NCI-H2171 (cell line): ENCODE data around the gene NOTCH2.
"Not testable (repeated sequence)": the region's sequence is repeated elsewhere in the genome, so short reads cannot be mapped to it uniquely, and the experiment has no call there.

ENCODE experiments used
- DNase-seq: peaks from one replicate; lab custom pipeline; 2025; lab: John Stamatoyannopoulos, UW

Gene NOTCH2

DNA sequence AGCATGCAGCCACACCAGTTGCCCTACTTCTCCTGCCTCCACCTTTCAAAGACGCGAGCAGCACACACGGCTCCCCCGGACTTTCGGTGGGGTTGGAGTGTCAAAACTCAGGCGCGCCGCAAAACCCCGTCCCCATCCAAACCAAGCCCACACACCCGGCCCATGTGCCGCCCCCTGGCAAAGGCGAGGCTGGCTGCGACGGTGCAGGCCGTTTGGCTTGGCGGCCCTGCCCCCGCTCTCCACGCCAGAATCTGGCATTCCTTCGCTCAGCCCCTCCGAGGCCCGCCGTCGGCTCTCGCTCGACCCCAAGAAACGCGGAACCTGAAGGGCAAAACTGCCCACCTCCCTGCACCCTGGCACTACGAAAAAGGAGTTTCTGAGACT is 787 bp downstream of the NOTCH2 start:
- DNase-seq, result not testable (repeated sequence)

DNA sequence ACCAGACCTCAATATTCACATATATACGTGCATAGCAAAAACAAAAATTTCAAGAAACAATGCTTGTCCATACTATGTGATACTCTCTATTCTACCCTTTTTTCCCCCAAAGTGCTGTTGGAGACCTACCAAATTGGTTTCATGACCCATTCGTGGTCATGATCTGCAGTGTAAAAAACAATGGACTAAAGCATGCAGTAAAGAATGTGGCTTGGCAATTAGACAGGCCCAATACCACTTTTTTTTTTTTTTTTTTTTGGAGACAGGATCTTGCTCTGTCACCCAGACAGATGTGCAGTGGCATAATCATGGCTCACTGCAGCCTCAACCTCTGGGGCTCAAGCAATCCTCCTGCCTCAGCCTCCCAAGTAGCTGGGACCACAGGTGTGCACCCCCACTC is 21.3 kb downstream of the NOTCH2 start:
- DNase-seq, result not testable (repeated sequence)

- DNase-seq, result not testable (repeated sequence)
Observed at GRCh38 chr1:120041771-120042170, 27.7 kb downstream of the NOTCH2 start.

DNA sequence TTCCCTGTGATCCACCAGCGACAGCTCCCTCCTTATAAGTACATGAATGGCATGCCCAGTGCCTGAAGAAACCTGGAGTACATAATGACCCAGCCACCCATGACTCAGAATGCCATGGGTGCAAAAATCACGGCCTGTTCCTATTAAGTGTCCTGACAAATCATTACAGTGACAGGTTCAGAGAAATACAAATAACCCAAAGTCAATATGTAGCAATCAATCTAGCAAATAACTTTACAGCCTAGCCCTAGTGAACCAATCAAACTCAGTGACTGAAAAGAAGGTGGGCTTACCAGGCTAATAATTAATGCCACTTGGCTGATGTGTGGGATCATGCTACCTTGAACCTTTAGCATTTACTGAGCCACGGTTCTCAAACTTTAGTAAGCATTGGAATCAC is 37.2 kb downstream of the NOTCH2 start:
- DNase-seq, result not testable (repeated sequence)

GRCh38 chr1:120023791-120024190 is 45.7 kb downstream of the NOTCH2 start:
- DNase-seq, result not testable (repeated sequence)

DNA sequence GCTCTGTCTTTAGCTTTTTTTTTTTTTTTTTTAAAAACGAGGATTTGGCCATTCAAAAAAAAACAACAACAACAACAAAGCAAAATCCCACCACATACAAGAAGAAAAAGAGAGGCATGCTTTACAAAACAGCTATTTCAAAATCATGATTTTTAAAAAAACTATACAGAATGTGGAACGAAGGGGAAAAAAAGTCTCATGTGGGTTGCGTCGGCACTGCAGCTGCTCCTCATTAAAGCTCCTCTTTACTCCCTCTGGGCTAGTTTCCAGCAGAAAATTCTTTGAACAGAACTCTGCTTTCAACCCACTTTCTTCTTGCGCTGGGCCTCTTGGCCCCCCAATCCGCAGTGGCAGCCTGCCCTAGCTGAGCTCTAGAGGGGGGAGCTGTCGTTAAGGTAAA is 54.5 kb downstream of the NOTCH2 start:
- not testable (repeated sequence) for DNase-seq

DNA sequence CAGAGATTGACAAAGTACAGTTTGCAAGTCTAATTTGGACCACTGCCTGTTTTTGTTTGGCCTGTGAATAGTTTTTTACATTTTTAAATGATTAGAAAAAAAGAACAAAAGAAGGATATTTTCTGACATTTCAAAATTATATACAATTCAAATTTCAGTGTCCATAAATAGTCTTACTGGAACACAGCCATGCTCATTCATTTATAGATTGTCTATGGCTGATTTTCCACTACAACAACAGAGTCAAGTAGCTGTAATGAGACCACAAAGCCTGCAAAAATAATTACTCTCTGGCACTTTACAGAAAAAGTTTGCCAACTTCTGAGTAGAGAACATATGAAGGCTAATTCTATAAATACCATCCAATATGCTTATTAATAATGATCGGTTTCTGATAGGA is 61.1 kb downstream of the NOTCH2 start:
- not testable (repeated sequence) for DNase-seq

DNA sequence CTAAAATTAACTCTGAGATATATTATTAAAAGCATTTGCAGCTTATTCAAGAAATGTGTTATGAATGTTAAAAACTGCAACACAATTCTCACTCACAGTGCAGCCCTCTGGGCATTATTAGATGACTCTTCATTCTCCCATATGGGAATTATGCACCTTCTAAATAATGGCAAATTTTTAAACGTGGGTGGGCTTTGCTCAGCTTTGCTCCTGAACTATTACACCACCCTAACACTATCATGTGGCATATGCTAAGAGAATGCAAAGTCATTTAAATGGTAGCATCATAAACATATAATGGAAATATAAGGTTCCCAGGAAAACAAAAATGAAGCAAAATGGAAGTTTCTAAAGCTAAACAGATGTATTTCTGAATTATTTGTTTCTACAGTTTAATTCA is 61.6 kb downstream of the NOTCH2 start:
- not testable (repeated sequence) for DNase-seq

- not testable (repeated sequence) for DNase-seq
Observed at GRCh38 chr1:120001035-120001434, 68.4 kb downstream of the NOTCH2 start.

DNA sequence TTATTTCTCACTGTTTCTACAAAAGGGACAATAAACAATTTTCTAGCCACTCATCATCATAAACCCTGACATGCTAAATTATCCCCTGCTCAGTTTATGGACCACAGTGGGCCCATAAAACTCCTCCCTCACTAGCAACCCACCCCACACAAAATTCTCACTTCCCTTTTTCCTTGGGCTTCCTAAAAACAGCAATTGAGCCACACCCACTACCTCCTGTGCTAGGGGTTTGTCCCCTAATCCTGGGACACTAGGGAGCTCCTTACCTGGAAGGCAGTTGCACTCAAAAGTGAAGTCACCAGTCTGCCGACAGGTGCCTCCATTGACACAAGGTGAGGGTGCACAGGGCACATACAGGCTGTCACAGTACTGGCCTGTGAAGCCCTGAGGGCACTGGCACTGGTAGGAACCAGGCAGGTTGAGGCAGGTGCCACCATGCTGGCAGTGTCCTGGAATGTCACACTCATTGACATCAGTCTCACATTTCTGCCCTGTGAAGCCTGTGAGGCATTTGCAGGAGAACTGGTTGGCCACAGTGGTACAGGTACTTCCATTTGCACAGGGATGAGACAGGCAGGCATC is 72.6 kb downstream of the NOTCH2 start:
- not testable (repeated sequence) for DNase-seq

- DNase-seq, result not testable (repeated sequence)
Observed at GRCh38 chr1:119995975-119996374, 73.5 kb downstream of the NOTCH2 start.

GRCh38 chr1:119988306-119989062 is 81.0 kb downstream of the NOTCH2 start:
- no peak for DNase-seq

DNA sequence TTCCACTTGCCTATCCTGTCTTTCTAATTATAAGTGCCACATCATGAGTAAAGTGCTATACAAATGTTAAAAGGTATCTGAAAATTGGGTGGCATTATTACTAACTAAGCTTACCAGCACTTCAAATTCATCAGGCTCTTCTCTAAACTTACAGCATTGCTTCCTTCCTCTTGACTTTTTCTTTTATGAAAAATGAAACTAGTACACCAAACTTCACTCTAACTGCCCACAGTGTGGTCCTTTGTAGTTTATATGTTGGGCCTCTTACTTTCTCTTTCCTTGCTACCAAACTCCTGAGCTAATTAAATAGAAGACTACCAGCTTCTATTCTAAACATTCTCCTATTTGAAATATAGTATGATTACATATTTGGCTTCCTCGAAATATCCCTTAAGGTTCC is 81.8 kb downstream of the NOTCH2 start:
- DNase-seq, result no peak

DNA sequence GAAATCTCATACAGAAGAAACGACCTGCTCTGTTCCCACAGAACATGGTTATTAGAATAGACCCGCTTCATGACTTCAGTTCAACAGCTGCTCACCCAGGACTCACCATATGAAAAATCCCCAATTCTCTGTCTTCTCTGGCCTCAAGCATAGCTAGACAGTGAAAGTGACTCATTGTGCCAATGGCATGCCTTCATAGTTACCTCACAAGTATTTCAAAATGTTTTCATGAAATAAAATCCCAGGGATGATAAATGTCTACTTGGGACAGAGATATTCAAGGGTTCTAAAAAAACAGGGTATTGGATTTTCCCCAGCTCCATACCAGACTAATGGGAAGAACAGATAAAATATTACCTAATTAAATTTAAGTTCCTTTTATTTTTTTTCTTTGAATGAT is 82.3 kb downstream of the NOTCH2 start:
- no peak for DNase-seq

GRCh38 chr1:119986007-119986497 is 83.4 kb downstream of the NOTCH2 start:
- no peak for DNase-seq

- no peak for DNase-seq
Observed at GRCh38 chr1:119984771-119985170, 84.7 kb downstream of the NOTCH2 start.

DNA sequence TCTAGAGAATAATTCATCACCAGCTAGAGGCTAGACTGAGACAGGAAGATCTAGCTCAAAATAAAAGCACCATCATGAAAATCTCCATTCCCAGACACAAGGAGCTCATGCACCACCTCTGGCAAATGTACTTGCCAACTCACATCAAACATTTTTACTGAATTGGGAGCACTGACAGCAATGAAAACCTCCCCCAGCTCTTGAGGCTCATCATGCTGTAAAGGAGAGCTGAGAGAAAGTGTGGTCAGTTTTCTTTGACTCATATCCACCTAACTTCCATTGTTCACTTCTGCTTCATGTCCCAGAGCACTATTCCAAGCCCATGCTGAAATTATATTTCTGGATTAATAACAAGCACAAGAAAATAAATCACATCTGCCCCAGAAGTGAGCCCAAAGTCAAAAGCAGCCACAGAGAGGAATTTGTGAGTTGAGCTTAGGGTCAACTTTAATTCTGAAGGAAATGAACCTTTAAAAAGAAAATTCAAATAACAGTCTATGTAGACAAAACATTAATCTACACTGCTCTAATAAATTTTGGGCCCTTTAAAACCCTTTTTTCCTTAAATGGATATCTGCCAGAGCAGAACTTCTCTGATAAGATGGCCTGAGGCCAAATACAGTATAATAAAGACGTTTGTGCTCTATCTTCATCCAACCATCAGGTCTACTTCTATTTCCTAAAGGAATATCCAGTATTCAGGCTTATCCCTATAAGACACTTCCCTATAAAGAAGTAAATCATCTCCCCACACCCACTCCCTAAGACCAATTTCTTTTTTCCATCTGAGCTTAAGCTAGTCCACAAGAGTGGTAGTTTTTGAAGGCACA is 87.3 kb downstream of the NOTCH2 start:
- no peak for DNase-seq

DNA sequence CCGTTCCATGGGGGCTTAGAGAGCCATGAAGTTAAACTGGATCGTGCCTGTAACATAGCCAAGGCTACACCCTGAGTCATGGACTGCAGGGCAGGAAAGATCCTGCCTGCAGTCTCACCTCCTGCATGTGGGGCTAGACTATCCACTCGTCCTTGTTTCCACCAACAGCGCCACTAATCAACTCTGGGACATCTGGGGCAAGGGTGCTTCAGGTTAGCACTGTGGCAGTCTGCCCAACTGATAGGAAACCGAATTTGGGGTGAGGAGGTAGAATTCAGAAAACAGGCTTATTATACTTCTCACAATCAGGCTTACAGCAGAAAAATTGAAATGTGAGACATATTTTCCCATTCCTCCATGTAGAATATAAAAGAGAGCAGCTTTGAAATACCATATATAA is 88.0 kb downstream of the NOTCH2 start:
- no peak for DNase-seq

GRCh38 chr1:119978018-119978505 is 91.4 kb downstream of the NOTCH2 start:
- DNase-seq, result no peak

DNA sequence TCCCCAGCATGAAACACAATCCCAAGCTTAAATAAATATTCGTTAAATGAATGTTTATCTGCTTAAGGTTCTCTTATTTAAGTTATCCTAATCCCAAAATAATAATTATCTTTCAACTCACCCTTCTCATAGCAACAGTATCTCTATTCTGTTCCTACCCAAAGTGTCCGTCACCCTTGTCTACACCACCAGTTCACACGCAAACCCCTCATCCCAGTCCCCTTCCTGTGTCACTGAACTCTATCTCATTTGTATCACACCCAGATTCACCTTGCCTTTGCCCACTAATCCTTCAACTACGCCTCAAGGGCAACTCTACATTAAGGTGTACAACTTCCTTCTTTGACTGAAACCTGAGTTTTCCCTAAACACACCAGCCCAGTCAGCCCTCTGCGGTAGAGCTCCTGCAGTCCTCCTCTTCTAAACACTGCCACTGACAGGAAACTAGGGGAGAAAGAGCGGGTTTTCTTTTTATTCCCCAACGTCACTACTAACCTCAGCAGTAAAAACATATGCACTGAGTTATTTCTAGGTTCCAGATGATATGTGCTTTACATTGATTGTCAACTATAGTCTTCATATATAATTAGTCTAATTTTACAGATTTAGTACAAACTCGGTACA is 92.2 kb downstream of the NOTCH2 start:
- not testable (repeated sequence) for DNase-seq

- DNase-seq, result not testable (repeated sequence)
Observed at GRCh38 chr1:119975582-119976254, 93.7 kb downstream of the NOTCH2 start.
